H1 (cell line): ENCODE measurements around the gene PRPF31. TPM values are rescaled to one million over a fixed set of nuclear protein-coding genes. Genes with fewer than 3 reads are reported as not detected.
"Not testable (repeated sequence)": the region's sequence is repeated elsewhere in the genome, so short reads cannot be mapped to it uniquely, and the experiment has no call there.

Source experiments
- CTCF ChIA-PET: fragments of 300-600 bp; sonication (Branson Sonifier 250); formaldehyde crosslinking; loops from one replicate; lab custom pipeline; 2021; ENCODE audit not compliant: partially characterized antibody; lab: Charles Lee
- POLR2A ChIA-PET: fragments of 300-600 bp; sonication (Branson Sonifier 250); formaldehyde crosslinking; loops from one replicate; lab custom pipeline; 2021; ENCODE audit warnings: inconsistent platforms; ENCODE audit not compliant: partially characterized antibody; lab: Charles Lee
- DNase-seq, 2 experiments: peaks; one replicate each; pipeline versions ENCODE4 v3.0.0 to v3.0.0-alpha.2; 2010 to 2022; ENCODE audit warnings: low spot score in 2 of 2, low read depth in 1 of 2, mixed read lengths in 1 of 2
- FAIRE-seq: peaks from 2 replicates; lab custom pipeline; 2011; peaks lifted over from hg19 to GRCh38; lab: Jason Lieb, UNC
- H2AFZ ChIP-seq: 2 replicates; pipeline ENCODE4 v1.8.1; 2012; ENCODE audit warnings: low read length, inconsistent platforms
- H2AK5ac ChIP-seq: 2 replicates; pipeline ENCODE4 v1.6.1; 2013; ENCODE audit warnings: low read depth, low read length
- H2BK120ac ChIP-seq: replicated peaks from 2 replicates; pipeline ENCODE3; 2013; ENCODE audit warnings: low read depth, low read length, inconsistent platforms
- H2BK12ac ChIP-seq: 2 replicates; pipeline ENCODE4 v1.6.1; 2013; ENCODE audit warnings: low read depth, low read length
- H2BK15ac ChIP-seq: 2 replicates; pipeline ENCODE4 v1.6.1; 2013; ENCODE audit warnings: low read length
- H2BK20ac ChIP-seq: 2 replicates; pipeline ENCODE4 v1.6.1; 2013; ENCODE audit warnings: low read length
- H2BK5ac ChIP-seq: 2 replicates; pipeline ENCODE4 v1.6.1; 2013; ENCODE audit warnings: low read depth, low read length
- H3K14ac ChIP-seq: 2 replicates; pipeline ENCODE4 v1.6.1; 2013; ENCODE audit warnings: inconsistent platforms; ENCODE audit not compliant: insufficient read length
- H3K18ac ChIP-seq: 2 replicates; pipeline ENCODE4 v1.6.1; 2013; ENCODE audit warnings: low read length; ENCODE audit errors: extremely low read depth
- H3K23ac ChIP-seq: 2 replicates; pipeline ENCODE4 v1.6.1; 2013; ENCODE audit warnings: inconsistent platforms; ENCODE audit not compliant: insufficient read length
- H3K23me2 ChIP-seq: 2 replicates; pipeline ENCODE4 v1.6.1; 2013; ENCODE audit warnings: low read depth, low read length
- H3K27ac ChIP-seq: 2 replicates; pipeline ENCODE4 v1.6.1; 2011; ENCODE audit warnings: low read depth, low read length, inconsistent platforms
- H3K27me3 ChIP-seq, 4 experiments: replicated peaks in 1 of 4; 1 replicate in 1 of 4; 2 replicates in 3 of 4; pipeline versions ENCODE4 v1.6.1 to v1.8.1; 2011 to 2013; ENCODE audit warnings: low read length in 3 of 4, mild to moderate bottlenecking in 3 of 4, inconsistent platforms in 2 of 4, mixed read lengths in 2 of 4, moderate library complexity in 1 of 4; ENCODE audit not compliant: control insufficient read depth in 3 of 4, insufficient read depth in 3 of 4; ENCODE audit errors: extremely low read depth in 1 of 4
- H3K36me3 ChIP-seq, 4 experiments: 2 replicates each; pipeline versions ENCODE4 v1.6.1 to v1.8.1; 2011 to 2013; ENCODE audit warnings: mild to moderate bottlenecking in 4 of 4, low read length in 3 of 4, moderate library complexity in 2 of 4, control low read depth in 1 of 4, inconsistent platforms in 1 of 4; ENCODE audit not compliant: insufficient read depth in 4 of 4, control insufficient read depth in 2 of 4
- H3K4ac ChIP-seq: replicated peaks from 2 replicates; pipeline ENCODE3; 2013; ENCODE audit warnings: low read length, low read depth, mixed read lengths, inconsistent platforms; ENCODE audit not compliant: insufficient read length
- H3K4me1 ChIP-seq, 4 experiments: replicated peaks in 1 of 4; 1 replicate in 1 of 4; 2 replicates in 3 of 4; pipeline versions ENCODE4 v1.6.1 to v1.8.1; 2011 to 2013; ENCODE audit warnings: low read length in 3 of 4, inconsistent platforms in 2 of 4, mixed read lengths in 1 of 4; ENCODE audit not compliant: insufficient read depth in 4 of 4, control insufficient read depth in 3 of 4
- H3K4me2 ChIP-seq, 2 experiments: 2 replicates each; pipeline versions ENCODE4 v1.6.1 to v1.8.1; 2011 to 2013; ENCODE audit warnings: low read depth in 2 of 2, low read length in 2 of 2, control low read depth in 1 of 2, inconsistent platforms in 1 of 2, mild to moderate bottlenecking in 1 of 2; ENCODE audit not compliant: insufficient read depth in 1 of 2
- H3K4me3 ChIP-seq, 4 experiments: fragments of 200-600, 300-600 bp in 1 of 4; sonication (generic), shearing (Covaris generic), sonication (Bioruptor Twin) in 1 of 4; 2 replicates each; pipeline versions ENCODE4 v1.5.1 to v1.8.1; 2011 to 2016; ENCODE audit warnings: low read length in 4 of 4, low read depth in 3 of 4, control low read depth in 2 of 4, inconsistent platforms in 2 of 4, mild to moderate bottlenecking in 2 of 4, mixed read lengths in 1 of 4, moderate library complexity in 1 of 4; ENCODE audit not compliant: insufficient read depth in 2 of 4; ENCODE audit errors: extremely low read depth in 1 of 4
- H3K56ac ChIP-seq: replicated peaks from 2 replicates; pipeline ENCODE3; 2013; ENCODE audit warnings: low read depth, mild to moderate bottlenecking, mixed read lengths, low read length, inconsistent platforms; ENCODE audit not compliant: insufficient read length
- H3K79me1 ChIP-seq: 2 replicates; pipeline ENCODE4 v1.6.1; 2013; ENCODE audit warnings: low read depth, low read length, control low read depth
- H3K79me2 ChIP-seq, 2 experiments: 2 replicates each; pipeline versions ENCODE4 v1.6.1 to v1.8.1; 2012 to 2013; ENCODE audit warnings: low read length in 2 of 2, mild to moderate bottlenecking in 2 of 2, inconsistent platforms in 1 of 2; ENCODE audit not compliant: insufficient read depth in 2 of 2, control insufficient read depth in 1 of 2
- H3K9ac ChIP-seq, 4 experiments: replicated peaks in 1 of 4; 1 replicate in 1 of 4; 2 replicates in 3 of 4; pipeline versions ENCODE4 v1.6.1 to v1.8.1; 2011 to 2013; ENCODE audit warnings: low read depth in 3 of 4, low read length in 3 of 4, control low read depth in 2 of 4, mild to moderate bottlenecking in 2 of 4, moderate library complexity in 2 of 4, inconsistent platforms in 1 of 4; ENCODE audit errors: extremely low read depth in 1 of 4
- H3K9me3 ChIP-seq, 2 experiments: 2 replicates each; pipeline versions ENCODE4 v1.6.1 to v1.8.1; 2012 to 2013; ENCODE audit warnings: mild to moderate bottlenecking in 2 of 2, moderate library complexity in 2 of 2, control low read depth in 1 of 2, inconsistent platforms in 1 of 2, low read depth in 1 of 2, low read length in 1 of 2, mixed read lengths in 1 of 2; ENCODE audit not compliant: insufficient read depth in 2 of 2
- H4K20me1 ChIP-seq, 2 experiments: replicated peaks in 1 of 2; 2 replicates each; pipeline versions ENCODE3 to v1.8.1; 2011 to 2013; ENCODE audit warnings: inconsistent platforms in 2 of 2, low read length in 2 of 2, mild to moderate bottlenecking in 1 of 2; ENCODE audit not compliant: insufficient read depth in 2 of 2, control insufficient read depth in 1 of 2
- H4K5ac ChIP-seq: 2 replicates; pipeline ENCODE4 v1.6.1; 2013; ENCODE audit warnings: low read length, low read depth, mixed read lengths, inconsistent platforms; ENCODE audit not compliant: insufficient read length
- H4K8ac ChIP-seq: 2 replicates; pipeline ENCODE4 v1.8.0; 2013; ENCODE audit warnings: mild to moderate bottlenecking, moderate library complexity, low read length, inconsistent platforms; ENCODE audit not compliant: insufficient read depth; ENCODE audit errors: extremely low read depth
- H4K91ac ChIP-seq: replicated peaks from 2 replicates; pipeline ENCODE3; 2013; ENCODE audit warnings: low read length, mixed read lengths, inconsistent platforms; ENCODE audit not compliant: insufficient read length
- WGBS, 2 experiments: shearing (Covaris generic) in 1 of 2; methylation state at CpG; one replicate each; pipeline versions ENCODE4 v1.1.6 to v1.1.7; 2013 to 2015; ENCODE audit warnings: low lambda C conversion rate in 2 of 2, mixed read lengths in 2 of 2, inconsistent platforms in 1 of 2, low coverage in 1 of 2, missing lambda C conversion rate in 1 of 2; ENCODE audit not compliant: insufficient replicate concordance in 2 of 2, insufficient coverage in 1 of 2, insufficient read length in 1 of 2; ENCODE audit errors: extremely low coverage in 1 of 2, missing lambda C conversion rate in 1 of 2; 5-methylcytosine and 5-hydroxymethylcytosine counted together
- polyA plus RNA-seq, 7 experiments: library from polyadenylated mRNA; depleted of rRNA in 3 of 7; stranded (reverse) in 5 of 7; unstranded in 2 of 7; fragments of >200 nt in 5 of 7; fragments of 200-250 nt in 2 of 7; gene quantifications; 1 replicate in 5 of 7; 2 replicates in 1 of 7; 4 replicates in 1 of 7; pipeline versions ENCODE4 v1.2.1 to v1.2.3, GENCODE V29; 2011 to 2013; ENCODE audit warnings: missing spikeins in 2 of 7, mixed read lengths in 2 of 7
- total RNA-seq: library from RNA; stranded (reverse); fragmentation: NEBNext Ultra II Directional; extraction: Animal tissue kit (Norgen Biotek cat#: 25700); gene quantifications from 2 replicates; pipeline ENCODE4 v1.2.1, GENCODE V29; 2021

Gene PRPF31
- total and polyA plus RNA-seq, 2 of the 8 experiments (the other 6 are each of a cell fraction or from before 2014, with no cell fraction given) = 51.1 to 97.4 TPM

DNA sequence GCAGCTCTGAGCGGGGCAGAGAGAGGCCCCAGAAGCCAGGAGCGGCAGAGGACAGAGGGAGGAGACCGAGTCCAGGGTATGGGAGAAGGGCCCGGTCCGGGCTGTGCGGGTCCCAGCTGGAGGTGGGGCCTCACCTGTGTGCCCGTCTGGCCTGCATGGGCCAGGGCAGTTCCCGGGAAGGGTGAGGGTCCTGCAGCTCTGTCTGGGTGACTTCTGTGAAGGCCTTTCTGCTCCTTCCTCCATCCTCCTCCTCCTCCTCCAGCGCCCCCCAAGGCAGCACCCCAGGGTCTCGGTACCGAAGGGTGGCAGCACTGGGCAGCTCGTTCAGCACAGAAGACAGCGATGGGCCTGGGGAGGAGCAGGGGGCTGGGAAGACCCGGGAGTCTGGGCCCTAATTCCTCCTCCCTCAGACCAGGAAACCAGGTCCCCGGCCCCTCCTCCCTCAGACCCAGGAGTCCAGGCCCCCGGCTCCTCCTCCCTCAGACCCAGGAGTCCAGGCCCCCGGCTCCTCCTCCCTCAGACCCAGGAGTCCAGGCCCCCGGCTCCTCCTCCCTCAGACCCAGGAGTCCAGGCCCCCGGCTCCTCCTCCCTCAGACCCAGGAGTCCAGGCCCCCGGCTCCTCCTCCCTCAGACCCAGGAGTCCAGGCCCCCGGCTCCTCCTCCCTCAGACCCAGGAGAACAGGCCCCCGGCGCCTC lies 56.3 kb downstream of the PRPF31 start:
- not testable (repeated sequence) for H2BK5ac ChIP-seq, H3K79me1 ChIP-seq, H4K8ac ChIP-seq, H3K23ac ChIP-seq, H2BK20ac ChIP-seq, H3K79me2 ChIP-seq, H2AFZ ChIP-seq, H3K4me3 ChIP-seq, H2BK15ac ChIP-seq, H3K23me2 ChIP-seq, H2BK120ac ChIP-seq, H3K4ac ChIP-seq, H3K14ac ChIP-seq, H3K18ac ChIP-seq, H3K9me3 ChIP-seq, H4K20me1 ChIP-seq, H2BK12ac ChIP-seq, H4K5ac ChIP-seq, H3K4me1 ChIP-seq, H3K56ac ChIP-seq, FAIRE-seq, H3K27ac ChIP-seq, H3K9ac ChIP-seq, H3K36me3 ChIP-seq, H3K27me3 ChIP-seq, DNase-seq
- 81% methylated on average over 9 of the region's 23 CpGs; no CpG with 5 or more reads in 1 of the 2 experiments for WGBS, 2 experiments
- Histone ChIP-seq H3K4me2 (peak overlapping the region; percentile 11 to 45; a peak in 1 of 4 replicates), H2AK5ac (peak overlapping the region; percentile 75; the same call in 1 of the 2 replicates), H4K91ac (peak overlapping the region; percentile 74)
- ChIA-PET POLR2A (interaction anchor here (0.8 to 6.7 kb wide), 9 partner anchors 8 to 37 kb away, joined by 4 to 55 read pairs (median 19); partner anchors contain the start of genes LENG1, MBOAT7, RPS9 and TSEN34), CTCF (interaction anchor here (0.6 to 2.6 kb wide), 7 partner anchors 11 to 461 kb away, joined by 3 to 8 read pairs (median 4); partner anchors contain the start of gene LENG1)
